K562 (cell line): ENCODE results near the gene PAPSS2. TPM values are rescaled to one million over a fixed set of nuclear protein-coding genes. Genes with fewer than 3 reads are reported as not detected.

Source experiments
- ATAC-seq: fragments of 200-7000 bp; cut with Tn5 transposase; 3 replicates; pipeline ENCODE4 v1.9.1; 2020; ENCODE audit warnings: moderate library complexity
- BruUV-seq: library from RNA; stranded (reverse); fragments of 400-500 nt; replicated peaks from 2 replicates; lab custom pipeline; 2021; lab: Mats Ljungman, UMichigan
- CTCF ChIA-PET: fragments of 300-600 bp; formaldehyde crosslinking; extraction: SDS; loops from one replicate; lab custom pipeline; 2021; ENCODE audit warnings: low intra/inter-chr PET ratio; lab: Yijun Ruan, JAX
- POLR2A ChIA-PET: fragments of 300-600, 350-650 bp; sonication (Branson Sonifier 250); formaldehyde crosslinking; extraction: SDS; loops from one replicate; lab custom pipeline; 2021; ENCODE audit warnings: antibody characterized with exemption, inconsistent platforms; lab: Yijun Ruan, JAX
- DNase-seq, 4 experiments: peaks; one replicate each; pipeline versions ENCODE4 v3.0.0 to v3.0.0-alpha.2; 2011 to 2018; ENCODE audit warnings: low spot score in 3 of 4, mixed read lengths in 3 of 4; ENCODE audit errors: extremely low read depth in 1 of 4
- FAIRE-seq: peaks from 2 replicates; lab custom pipeline; 2011; peaks lifted over from hg19 to GRCh38; lab: Jason Lieb, UNC
- H2AFZ ChIP-seq: 2 replicates; pipeline ENCODE4 v1.6.0; 2011; ENCODE audit warnings: low read depth, low read length, control low read depth, inconsistent platforms
- H3K27ac ChIP-seq: fragments of 200-600 bp; 3 replicates; pipeline ENCODE4 v1.8.0; 2011; ENCODE audit warnings: low read depth, mild to moderate bottlenecking, control low read depth, inconsistent platforms, low read length, moderate library complexity, mixed read lengths; ENCODE audit errors: extremely low read depth
- H3K27me3 ChIP-seq, 2 experiments: fragments of 300-600 bp in 1 of 2; 2 replicates in 1 of 2; 3 replicates in 1 of 2; pipeline versions ENCODE4 v1.6.0 to v1.8.0; 2011; ENCODE audit warnings: inconsistent platforms in 2 of 2, low read length in 2 of 2, mild to moderate bottlenecking in 1 of 2, mixed read lengths in 1 of 2, moderate library complexity in 1 of 2; ENCODE audit not compliant: control insufficient read depth in 2 of 2, insufficient read depth in 2 of 2
- H3K36me3 ChIP-seq: fragments of 300-600 bp; 3 replicates; pipeline ENCODE4 v1.8.0; 2011; ENCODE audit warnings: mild to moderate bottlenecking, low read length, inconsistent platforms; ENCODE audit not compliant: control insufficient read depth, insufficient read depth
- H3K4me1 ChIP-seq, 2 experiments: fragments of 200-600 bp in 1 of 2; replicated peaks in 1 of 2; 2 replicates in 1 of 2; 3 replicates in 1 of 2; pipeline versions ENCODE4 v1.5.1 to v1.8.0; 2011; ENCODE audit warnings: inconsistent platforms in 2 of 2, low read length in 2 of 2, mild to moderate bottlenecking in 1 of 2, mixed read lengths in 1 of 2, moderate library complexity in 1 of 2; ENCODE audit not compliant: control insufficient read depth in 2 of 2, insufficient read depth in 2 of 2
- H3K4me2 ChIP-seq: 2 replicates; pipeline ENCODE4 v1.6.1; 2011; ENCODE audit warnings: low read length, control low read depth, inconsistent platforms, mixed read lengths; ENCODE audit not compliant: insufficient read depth
- H3K4me3 ChIP-seq: fragments of 200-600 bp; sonication (generic), shearing (Covaris generic); 2 replicates; pipeline ENCODE4 v1.5.1; 2016; ENCODE audit warnings: control low read depth, inconsistent platforms
- H3K79me2 ChIP-seq: fragments of 200-600 bp; 3 replicates; pipeline ENCODE4 v1.8.0; 2011; ENCODE audit warnings: low read length, inconsistent platforms; ENCODE audit not compliant: control insufficient read depth, insufficient read depth
- H3K9ac ChIP-seq, 2 experiments: 2 replicates each; pipeline versions ENCODE4 v1.6.0 to v1.6.1; 2011; ENCODE audit warnings: low read depth in 2 of 2, low read length in 2 of 2, control low read depth in 1 of 2, inconsistent platforms in 1 of 2, mild to moderate bottlenecking in 1 of 2, mixed read lengths in 1 of 2; ENCODE audit not compliant: insufficient read depth in 1 of 2
- H3K9me1 ChIP-seq: one replicate; pipeline ENCODE4 v1.6.0; 2011; ENCODE audit warnings: inconsistent platforms, mild to moderate bottlenecking, low read length, moderate library complexity; ENCODE audit not compliant: control insufficient read depth, insufficient read depth
- H3K9me3 ChIP-seq: replicated peaks from 2 replicates; pipeline ENCODE4 v1.5.1; 2011; ENCODE audit warnings: low read depth, low read length, inconsistent platforms; ENCODE audit not compliant: control insufficient read depth, insufficient read depth
- H4K20me1 ChIP-seq: replicated peaks from 2 replicates; pipeline ENCODE4 v1.6.1; 2011; ENCODE audit warnings: low read length, inconsistent platforms, mixed read lengths; ENCODE audit not compliant: control insufficient read depth, insufficient read depth
- EP400 ChIP-seq: fragments of 450-650 bp; IDR thresholded peaks from 2 replicates; pipeline ENCODE4 v1.6.1; 2017; ENCODE audit warnings: antibody characterized with exemption, mild to moderate bottlenecking, moderate library complexity
- GTF2E2 ChIP-seq: fragments of 200-800 bp; sonication (Bioruptor generic); IDR thresholded peaks from 2 replicates; pipeline ENCODE4 v1.6.1; 2016; ENCODE audit warnings: missing genetic modification characterization, missing compliant biosample characterization
- KAT2B ChIP-seq: IDR thresholded peaks from one replicate; pipeline ENCODE4 v1.6.1; 2012; ENCODE audit warnings: low read depth, mild to moderate bottlenecking, control low read depth, inconsistent platforms, low read length, moderate library complexity
- MCM7 ChIP-seq, 2 experiments: fragments of 450-650 bp; IDR thresholded peaks; 2 replicates each; pipeline ENCODE4 v1.6.1; 2016 to 2018
- NCOA1 ChIP-seq: fragments of 450-650 bp; IDR thresholded peaks from 2 replicates; pipeline ENCODE4 v1.6.1; 2016; ENCODE audit warnings: low read depth
- TRIM24 ChIP-seq, 2 experiments: fragments of 450-650 bp; IDR thresholded peaks; 2 replicates each; pipeline ENCODE4 v1.6.1; 2016
- ZBTB40 ChIP-seq, 2 experiments: fragments of 450-650 bp in 1 of 2; sonication (generic) in 1 of 2; formaldehyde crosslinking in 1 of 2; IDR thresholded peaks; 2 replicates each; pipeline versions ENCODE4 v1.7.1 to v1.9.0; 2016 to 2022; ENCODE audit warnings: inconsistent platforms in 1 of 2, mild to moderate bottlenecking in 1 of 2, missing genetic modification reagents in 1 of 2
- WGBS: fragments of 100-300 bp; shearing (Covaris generic); methylation state at CpG from one replicate; pipeline ENCODE4 v1.1.6; 2016; ENCODE audit warnings: low coverage, mixed read lengths; ENCODE audit not compliant: insufficient coverage; ENCODE audit errors: missing lambda C conversion rate; 5-methylcytosine and 5-hydroxymethylcytosine counted together
- in situ Hi-C: fragments of 300-500 bp; cut with MboI; formaldehyde crosslinking; loops from 4 replicates; pipeline ENCODE4 v1.15.0; 2018; ENCODE audit warnings: inconsistent platforms, mixed read lengths
- intact Hi-C: fragments of 100-400 bp; cut with micrococcal nuclease; formaldehyde crosslinking; loops from 2 replicates; pipeline ENCODE4 v1.14.2; 2022
- polyA plus RNA-seq, 8 experiments: library from polyadenylated mRNA; depleted of rRNA in 4 of 8; stranded (reverse) in 5 of 8; unstranded in 3 of 8; fragments of >200 nt; fragmentation: Nextera tagmentation in 2 of 8; fragmentation: Illumina TruSeq in 1 of 8; extraction: Ambion mirVana in 2 of 8; extraction: Trizol in 1 of 8; gene quantifications; 2 replicates each; pipeline versions ENCODE4 v1.2.1 to v1.2.3, GENCODE V29; 2011 to 2014; ENCODE audit warnings: inconsistent platforms in 1 of 8, missing spikeins in 1 of 8
- total RNA-seq, 7 experiments: library from RNA; depleted of rRNA in 6 of 7; stranded (reverse); fragments of >200 nt in 6 of 7; fragmentation: Illumina TruSeq in 2 of 7; extraction: Trizol in 2 of 7; gene quantifications; 2 replicates each; pipeline versions ENCODE4 v1.2.1 to v1.2.3, GENCODE V29; 2011 to 2021; ENCODE audit warnings: low replicate concordance in 1 of 7
- TF ChIP-seq, protein P1 (sequence below): fragments of 450-650 bp; formaldehyde crosslinking; conservative IDR thresholded peaks from 2 replicates; pipeline ENCODE4 v1.4.0; 2022; ENCODE audit warnings: mild to moderate bottlenecking, missing genetic modification characterization
- TF ChIP-seq, protein P2 (sequence below): fragments of 250-450 bp; sonication (Bioruptor Pico); IDR thresholded peaks from 2 replicates; pipeline ENCODE4 v1.5.0; 2021; ENCODE audit warnings: mild to moderate bottlenecking, borderline replicate concordance

PAPSS2 gene
- total and polyA plus RNA-seq, 9 of the 15 experiments (the other 6 are each of a cell fraction or from before 2014, with no cell fraction given) = 0.01 to 0.29 TPM; not detected in 7

DNA sequence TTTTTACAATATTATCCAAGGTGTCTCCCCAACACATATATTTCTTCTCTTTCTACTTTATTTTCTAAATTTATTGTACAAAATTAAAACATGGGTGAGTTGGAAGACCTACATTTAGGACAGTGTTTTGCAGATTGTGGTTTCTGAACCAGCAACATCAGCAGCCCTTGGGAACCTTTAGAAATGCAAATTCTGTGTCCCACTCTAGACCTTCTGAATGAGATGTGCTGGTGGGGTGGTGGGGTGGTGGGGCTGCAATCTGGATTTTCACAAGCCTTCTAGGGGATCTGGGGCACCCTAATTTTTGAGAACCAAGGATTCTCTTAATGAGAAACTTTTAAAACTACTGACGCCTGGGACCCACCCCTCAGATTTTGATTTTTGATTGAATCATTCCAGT is 7.4 kb upstream of the PAPSS2 start:
- FAIRE-seq (no peak), DNase-seq (no peak), ATAC-seq (no peak)
- H3K4me3 ChIP-seq = no peak overlapping the region
- intact Hi-C loops = loop anchor here (5.0 kb wide), 1 partner anchor 105 kb away; no protein-coding TSS in a partner anchor
- H3K9me3 ChIP-seq = no peaks in the 10 kb centered on the region
- no peak overlapping the region for H3K4me2 ChIP-seq
- BruUV-seq = no TSS peak
- no peak overlapping the region for H3K27ac ChIP-seq
- no peak overlapping the region for H3K9ac ChIP-seq
- H2AFZ ChIP-seq = no peak overlapping the region
- H3K9me1 ChIP-seq = no peaks in the 10 kb centered on the region
- in situ Hi-C loops = no loop called here
- H3K36me3 ChIP-seq = no peaks in the 10 kb centered on the region
- H4K20me1 ChIP-seq = no peaks in the 10 kb centered on the region
- no peaks in the 10 kb centered on the region for H3K4me1 ChIP-seq
- H3K79me2 ChIP-seq = no peaks in the 10 kb centered on the region
- WGBS = 0% methylated on average over 1 of the region's 1 CpG
- ChIA-PET CTCF (no interaction called here), POLR2A (no interaction called here)
- H3K27me3 ChIP-seq = no peaks in the 10 kb centered on the region
- TF ChIP-seq, protein P1, sequence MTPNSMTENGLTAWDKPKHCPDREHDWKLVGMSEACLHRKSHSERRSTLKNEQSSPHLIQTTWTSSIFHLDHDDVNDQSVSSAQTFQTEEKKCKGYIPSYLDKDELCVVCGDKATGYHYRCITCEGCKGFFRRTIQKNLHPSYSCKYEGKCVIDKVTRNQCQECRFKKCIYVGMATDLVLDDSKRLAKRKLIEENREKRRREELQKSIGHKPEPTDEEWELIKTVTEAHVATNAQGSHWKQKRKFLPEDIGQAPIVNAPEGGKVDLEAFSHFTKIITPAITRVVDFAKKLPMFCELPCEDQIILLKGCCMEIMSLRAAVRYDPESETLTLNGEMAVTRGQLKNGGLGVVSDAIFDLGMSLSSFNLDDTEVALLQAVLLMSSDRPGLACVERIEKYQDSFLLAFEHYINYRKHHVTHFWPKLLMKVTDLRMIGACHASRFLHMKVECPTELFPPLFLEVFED (CRISPR knock-in tag) = no peak
- TF ChIP-seq GTF2E2 (tag) (no peak), NCOA1 (no peak), TRIM24 (IDR thresholded peaks at IDR 0.05) (no peak), MCM7 (IDR thresholded peaks at IDR 0.05) (no peak), ZBTB40 (IDR thresholded peaks at IDR 0.05) (no peak), ZBTB40 (CRISPR knock-in tag; IDR thresholded peaks at IDR 0.05) (no peak), EP400 (no peak), KAT2B (no peak)
- TF ChIP-seq, protein P2, sequence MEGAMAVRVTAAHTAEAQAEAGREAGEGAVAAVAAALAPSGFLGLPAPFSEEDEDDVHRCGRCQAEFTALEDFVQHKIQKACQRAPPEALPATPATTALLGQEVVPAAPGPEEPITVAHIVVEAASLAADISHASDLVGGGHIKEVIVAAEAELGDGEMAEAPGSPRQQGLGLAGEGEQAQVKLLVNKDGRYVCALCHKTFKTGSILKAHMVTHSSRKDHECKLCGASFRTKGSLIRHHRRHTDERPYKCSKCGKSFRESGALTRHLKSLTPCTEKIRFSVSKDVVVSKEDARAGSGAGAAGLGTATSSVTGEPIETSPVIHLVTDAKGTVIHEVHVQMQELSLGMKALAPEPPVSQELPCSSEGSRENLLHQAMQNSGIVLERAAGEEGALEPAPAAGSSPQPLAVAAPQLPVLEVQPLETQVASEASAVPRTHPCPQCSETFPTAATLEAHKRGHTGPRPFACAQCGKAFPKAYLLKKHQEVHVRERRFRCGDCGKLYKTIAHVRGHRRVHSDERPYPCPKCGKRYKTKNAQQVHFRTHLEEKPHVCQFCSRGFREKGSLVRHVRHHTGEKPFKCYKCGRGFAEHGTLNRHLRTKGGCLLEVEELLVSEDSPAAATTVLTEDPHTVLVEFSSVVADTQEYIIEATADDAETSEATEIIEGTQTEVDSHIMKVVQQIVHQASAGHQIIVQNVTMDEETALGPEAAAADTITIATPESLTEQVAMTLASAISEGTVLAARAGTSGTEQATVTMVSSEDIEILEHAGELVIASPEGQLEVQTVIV (CRISPR knock-in tag) = no peak
